Uterus (tissue), 4 donors: ENCODE data around the gene NBEA. TPM values are rescaled to one million over a fixed set of nuclear protein-coding genes. Genes with fewer than 3 reads are reported as not detected.

ENCODE experiments used
- DNase-seq, 2 donors: peaks; one replicate each; pipeline ENCODE4 v3.0.0-alpha.2; 2019 to 2020
- H3K27ac ChIP-seq, 2 donors: fragments of 200-600 bp; sonication (generic); 1 replicate in 1 of 2; 2 replicates in 1 of 2; pipeline ENCODE4 v1.5.1; 2016 to 2018
- H3K27me3 ChIP-seq, 2 donors: fragments of 200-600 bp; sonication (generic); one replicate each; pipeline ENCODE4 v1.5.1; 2018 to 2019; ENCODE audit warnings: control low read depth in 1 of 2
- H3K36me3 ChIP-seq, 2 donors: fragments of 200-600 bp; sonication (generic); one replicate each; pipeline ENCODE4 v1.5.1; 2019; ENCODE audit warnings: control low read depth in 1 of 2
- H3K4me1 ChIP-seq, 2 donors: fragments of 200-600 bp; sonication (generic); one replicate each; pipeline ENCODE4 v1.5.1; 2018 to 2019; ENCODE audit warnings: control low read depth in 1 of 2
- H3K4me3 ChIP-seq, 2 donors: fragments of 200-600 bp; sonication (generic); 1 replicate in 1 of 2; 2 replicates in 1 of 2; pipeline ENCODE4 v1.5.1; 2018 to 2019; ENCODE audit warnings: mild to moderate bottlenecking in 1 of 2
- H3K9me3 ChIP-seq, 2 donors: fragments of 200-600 bp; sonication (generic); one replicate each; pipeline ENCODE4 v1.5.1; 2019; ENCODE audit warnings: control low read depth in 1 of 2
- POLR2A ChIP-seq, 2 donors: fragments of 450-650 bp; IDR thresholded peaks; one replicate each; pipeline ENCODE4 v1.6.1; 2016; ENCODE audit warnings: antibody characterized with exemption in 2 of 2, mild to moderate bottlenecking in 1 of 2, moderate library complexity in 1 of 2
- intact Hi-C: fragments of 100-400 bp; cut with DNase I; formaldehyde crosslinking; loops from one replicate; pipeline ENCODE4 v1.15.1; 2023; ENCODE audit warnings: low total_unique reads
- total RNA-seq, 4 donors: library from RNA; depleted of rRNA in 3 of 4; stranded (reverse); fragments of >200 nt in 3 of 4; gene quantifications; one replicate each; pipeline versions ENCODE4 v1.1.0 to v1.2.4, GENCODE V29; 2014 to 2023
- TF ChIP-seq, protein P1 (sequence below), 4 experiments: fragments of 200-600 bp in 2 of 4; fragments of 450-650 bp in 2 of 4; sonication (generic) in 2 of 4; IDR thresholded peaks; one replicate each; pipeline ENCODE4 v1.5.1; 2016 to 2019; ENCODE audit warnings: antibody characterized with exemption in 4 of 4, mild to moderate bottlenecking in 2 of 4, moderate library complexity in 1 of 4
- donor health status: DM: yes; HTN: yes; CAD: no.

Gene NBEA
- total RNA-seq, 4 donors from 2014 or later = 15.6 to 58.1 (median 37.3) TPM

GRCh38 chr13:35549481-35549880 is 607.4 kb downstream of the NBEA start:
- no peaks in the 10 kb centered on the region for H3K36me3 ChIP-seq
- no peaks in the 10 kb centered on the region for H3K4me1 ChIP-seq
- H3K27me3 ChIP-seq = no peaks in the 10 kb centered on the region
- no peak overlapping the region for H3K4me3 ChIP-seq
- intact Hi-C loops = no loop called here
- TF ChIP-seq POLR2A (IDR thresholded peaks at IDR 0.05) = no peak
- TF ChIP-seq, protein P1, sequence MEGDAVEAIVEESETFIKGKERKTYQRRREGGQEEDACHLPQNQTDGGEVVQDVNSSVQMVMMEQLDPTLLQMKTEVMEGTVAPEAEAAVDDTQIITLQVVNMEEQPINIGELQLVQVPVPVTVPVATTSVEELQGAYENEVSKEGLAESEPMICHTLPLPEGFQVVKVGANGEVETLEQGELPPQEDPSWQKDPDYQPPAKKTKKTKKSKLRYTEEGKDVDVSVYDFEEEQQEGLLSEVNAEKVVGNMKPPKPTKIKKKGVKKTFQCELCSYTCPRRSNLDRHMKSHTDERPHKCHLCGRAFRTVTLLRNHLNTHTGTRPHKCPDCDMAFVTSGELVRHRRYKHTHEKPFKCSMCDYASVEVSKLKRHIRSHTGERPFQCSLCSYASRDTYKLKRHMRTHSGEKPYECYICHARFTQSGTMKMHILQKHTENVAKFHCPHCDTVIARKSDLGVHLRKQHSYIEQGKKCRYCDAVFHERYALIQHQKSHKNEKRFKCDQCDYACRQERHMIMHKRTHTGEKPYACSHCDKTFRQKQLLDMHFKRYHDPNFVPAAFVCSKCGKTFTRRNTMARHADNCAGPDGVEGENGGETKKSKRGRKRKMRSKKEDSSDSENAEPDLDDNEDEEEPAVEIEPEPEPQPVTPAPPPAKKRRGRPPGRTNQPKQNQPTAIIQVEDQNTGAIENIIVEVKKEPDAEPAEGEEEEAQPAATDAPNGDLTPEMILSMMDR (IDR thresholded peaks at IDR 0.05) = no peak
- no peaks in the 10 kb centered on the region for H3K9me3 ChIP-seq
- no peak for DNase-seq
- H3K27ac ChIP-seq = no peak overlapping the region

DNA sequence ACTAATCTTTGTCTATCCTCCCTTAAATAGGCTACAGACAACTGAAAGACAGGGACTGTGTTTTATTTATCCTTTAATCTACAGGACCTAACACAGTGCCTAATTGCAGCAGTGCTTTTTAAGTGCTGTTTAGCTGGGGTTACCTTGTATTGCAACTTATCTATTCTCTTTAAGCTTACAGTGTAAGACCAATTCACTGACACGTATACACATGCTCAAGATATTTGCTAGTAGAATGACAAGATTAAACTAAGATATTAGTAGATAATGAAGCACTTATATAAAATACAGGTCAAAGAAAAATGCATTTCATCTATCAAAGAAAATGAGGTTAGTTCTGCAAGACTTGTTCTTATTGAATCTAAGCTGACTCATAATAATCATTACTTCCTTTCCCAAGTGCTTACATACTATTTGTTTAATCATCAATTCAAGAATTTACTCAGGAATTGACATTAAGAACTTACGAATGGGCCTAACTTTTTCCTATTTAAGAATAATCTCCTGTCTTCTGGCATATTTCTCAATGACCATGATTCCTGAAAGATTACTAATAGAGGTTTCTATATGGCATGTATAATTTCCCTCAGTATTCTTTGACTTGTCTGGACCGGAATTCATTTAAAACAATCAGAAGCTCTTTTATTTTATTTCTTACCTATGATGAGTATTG is 610.2 kb downstream of the NBEA start:
- intact Hi-C loops = no loop called here
- Histone ChIP-seq H3K27ac (no peak overlapping the region), H3K36me3 (no peaks in the 10 kb centered on the region), H3K27me3 (no peaks in the 10 kb centered on the region), H3K9me3 (no peaks in the 10 kb centered on the region), H3K4me1 (no peaks in the 10 kb centered on the region), H3K4me3 (no peak overlapping the region)
- DNase-seq = no peak
- TF ChIP-seq POLR2A (IDR thresholded peaks at IDR 0.05) = no peak
- TF ChIP-seq, protein P1 (IDR thresholded peaks at IDR 0.05) = no peak

DNA sequence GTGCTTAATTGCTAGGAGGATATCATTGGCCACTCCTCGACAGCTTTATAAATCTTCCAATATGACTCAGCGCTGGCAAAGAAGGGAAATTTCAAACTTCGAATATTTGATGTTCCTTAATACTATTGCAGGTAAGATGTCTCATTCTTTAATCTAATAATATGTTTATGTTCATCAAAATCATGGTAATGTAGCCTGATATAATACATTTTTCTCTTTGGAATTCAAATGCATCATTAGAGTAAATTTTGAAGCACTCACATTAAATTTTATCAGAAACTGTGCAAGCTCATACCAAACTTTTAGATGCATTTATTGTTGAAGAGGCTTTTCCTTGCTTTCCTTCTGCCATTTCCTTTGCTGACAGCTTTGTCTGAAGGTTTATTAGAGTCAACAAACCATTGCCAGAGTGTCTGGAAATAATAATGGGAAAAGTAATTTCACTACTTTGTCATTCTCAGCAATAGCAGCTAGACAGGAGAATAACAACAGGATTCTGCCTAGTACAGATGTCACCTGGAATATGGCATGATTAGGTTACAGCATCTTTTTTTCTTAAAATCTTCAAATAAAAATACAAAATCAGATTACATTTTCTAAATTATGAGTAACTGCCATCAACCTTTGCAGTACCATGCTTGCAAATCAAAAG is 613.0 kb downstream of the NBEA start:
- DNase-seq = no peak
- H3K4me3 ChIP-seq = no peak overlapping the region
- no peaks in the 10 kb centered on the region for H3K9me3 ChIP-seq
- H3K27me3 ChIP-seq = no peaks in the 10 kb centered on the region
- TF ChIP-seq POLR2A (IDR thresholded peaks at IDR 0.05) = no peak
- TF ChIP-seq, protein P1 (IDR thresholded peaks at IDR 0.05) = no peak
- H3K36me3 ChIP-seq = no peaks in the 10 kb centered on the region
- intact Hi-C loops = no loop called here
- H3K4me1 ChIP-seq = no peaks in the 10 kb centered on the region
- H3K27ac ChIP-seq = no peak overlapping the region

DNA sequence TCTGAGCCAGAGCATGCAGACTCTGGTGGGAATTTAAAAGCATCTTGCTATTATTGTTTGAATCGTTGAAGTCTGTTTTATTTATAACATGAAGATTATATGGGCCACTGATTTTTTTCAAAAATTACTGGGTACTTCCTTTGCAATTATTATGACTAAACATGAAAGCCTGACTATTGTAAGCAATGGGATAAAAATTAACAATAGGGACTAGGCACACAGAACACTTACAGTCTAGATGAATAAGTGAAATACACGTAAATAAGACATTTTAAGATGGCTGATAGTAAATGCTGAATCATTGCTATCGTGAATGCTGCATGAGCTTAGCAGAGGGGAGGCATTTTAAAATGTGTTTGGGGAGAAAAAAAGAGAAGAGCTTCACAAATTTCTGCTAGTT is 615.4 kb downstream of the NBEA start:
- H3K27ac ChIP-seq = no peak overlapping the region
- H3K36me3 ChIP-seq = no peaks in the 10 kb centered on the region
- no peaks in the 10 kb centered on the region for H3K4me1 ChIP-seq
- no peak for DNase-seq
- H3K27me3 ChIP-seq = no peaks in the 10 kb centered on the region
- intact Hi-C loops = no loop called here
- no peak for TF ChIP-seq POLR2A (IDR thresholded peaks at IDR 0.05)
- TF ChIP-seq, protein P1 (IDR thresholded peaks at IDR 0.05) = no peak
- H3K4me3 ChIP-seq = no peak overlapping the region
- H3K9me3 ChIP-seq = no peaks in the 10 kb centered on the region

DNA sequence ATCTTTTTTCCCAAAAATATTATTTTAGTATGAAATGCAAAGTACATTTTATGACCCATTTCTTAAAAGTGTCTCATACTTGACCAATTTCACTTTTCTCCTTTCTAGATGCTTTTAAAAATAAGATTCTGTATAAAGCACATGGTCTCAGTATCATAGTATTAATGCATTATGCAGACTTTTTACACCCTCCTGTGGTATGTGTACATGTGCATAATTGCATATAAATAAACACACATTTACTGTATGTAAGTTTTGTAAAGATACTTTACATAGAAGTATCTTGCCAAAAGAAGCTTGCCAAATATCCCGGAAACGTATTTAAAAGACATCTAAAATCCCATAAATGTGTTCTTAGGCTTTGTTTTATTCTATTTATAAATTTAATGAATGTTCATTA is 619.5 kb downstream of the NBEA start:
- no peak overlapping the region for H3K4me3 ChIP-seq
- DNase-seq = no peak
- no peaks in the 10 kb centered on the region for H3K27me3 ChIP-seq
- no peaks in the 10 kb centered on the region for H3K4me1 ChIP-seq
- TF ChIP-seq POLR2A (IDR thresholded peaks at IDR 0.05) = no peak
- TF ChIP-seq, protein P1 (IDR thresholded peaks at IDR 0.05) = no peak
- no peak overlapping the region for H3K27ac ChIP-seq
- intact Hi-C loops = no loop called here
- no peaks in the 10 kb centered on the region for H3K9me3 ChIP-seq
- H3K36me3 ChIP-seq = no peaks in the 10 kb centered on the region
